HCT116 (cell line): Measurements from ENCODE around the gene DNM3. TPM values are rescaled to one million over a fixed set of nuclear protein-coding genes. Genes with fewer than 3 reads are reported as not detected.

Experiments used
- ATAC-seq: fragments of 200-7000 bp; cut with Tn5 transposase; 2 replicates; pipeline ENCODE4 v1.9.1; 2020; ENCODE audit warnings: mild to moderate bottlenecking, moderate library complexity
- BruUV-seq: library from RNA; stranded (reverse); fragments of 400-500 nt; replicated peaks from 2 replicates; lab custom pipeline; 2021; lab: Mats Ljungman, UMichigan
- CTCF ChIA-PET: fragments of 300-600 bp; sonication (Branson Sonifier 250); formaldehyde crosslinking; loops from one replicate; lab custom pipeline; 2021; ENCODE audit warnings: antibody characterized with exemption; lab: Charles Lee
- POLR2A ChIA-PET: fragments of 300-600, 350-600 bp; sonication (Branson Sonifier 250); formaldehyde crosslinking; loops from one replicate; lab custom pipeline; 2021; ENCODE audit warnings: antibody characterized with exemption; lab: Charles Lee
- RAD21 ChIA-PET, 2 experiments: fragments of 300-600 bp; sonication (Branson Sonifier 250); formaldehyde crosslinking; loops; one replicate each; lab custom pipeline; 2023; ENCODE audit warnings: low total read pairs in 2 of 2; ENCODE audit not compliant: uncharacterized antibody in 2 of 2, unreplicated experiment in 2 of 2, low non-redundant PET in 1 of 2; lab: Charles Lee
- DNase-seq: peaks from one replicate; pipeline ENCODE4 v3.0.0-alpha.2; 2010; ENCODE audit warnings: low read depth, low spot score
- H2AFZ ChIP-seq: fragments of 200-600 bp; shearing (Covaris generic), sonication (generic); 2 replicates; pipeline ENCODE4 v1.6.1; 2017; ENCODE audit warnings: low read depth, mixed run types, mixed read lengths, antibody characterized with exemption, low read length; ENCODE audit not compliant: poor library complexity, severe bottlenecking
- H3K27ac ChIP-seq: 2 replicates; pipeline ENCODE4 v1.5.1; 2012; ENCODE audit warnings: low read depth, low read length
- H3K27me3 ChIP-seq: fragments of 200-600 bp; sonication (generic); 2 replicates; pipeline ENCODE4 v1.6.1; 2016; ENCODE audit warnings: mixed run types, low read length, mixed read lengths; ENCODE audit not compliant: insufficient read depth
- H3K36me3 ChIP-seq, 2 experiments: fragments of 200-500 bp in 1 of 2; fragments of 200-600 bp in 1 of 2; sonication (Bioruptor generic) in 1 of 2; sonication (generic) in 1 of 2; 2 replicates each; pipeline versions ENCODE4 v1.5.1 to v1.6.1; 2014 to 2016; ENCODE audit warnings: low read length in 2 of 2, inconsistent platforms in 1 of 2, mixed read lengths in 1 of 2, mixed run types in 1 of 2; ENCODE audit not compliant: insufficient read depth in 2 of 2, control insufficient read depth in 1 of 2
- H3K4me1 ChIP-seq, 2 experiments: fragments of 200-600 bp in 1 of 2; sonication (generic) in 1 of 2; 2 replicates each; pipeline versions ENCODE4 v1.5.1 to v1.6.1; 2012 to 2017; ENCODE audit warnings: low read length in 2 of 2, inconsistent platforms in 1 of 2, mild to moderate bottlenecking in 1 of 2, mixed read lengths in 1 of 2, mixed run types in 1 of 2, moderate library complexity in 1 of 2; ENCODE audit not compliant: insufficient read depth in 2 of 2, control insufficient read depth in 1 of 2
- H3K4me2 ChIP-seq: fragments of 200-600 bp; sonication (generic); 2 replicates; pipeline ENCODE4 v1.6.1; 2017; ENCODE audit warnings: mixed run types, low read length, mixed read lengths
- H3K4me3 ChIP-seq, 2 experiments: fragments of 200-600 bp in 1 of 2; sonication (generic) in 1 of 2; replicated peaks in 1 of 2; 2 replicates each; pipeline ENCODE4 v1.5.1; 2011 to 2016; ENCODE audit warnings: low read length in 2 of 2, control low read depth in 1 of 2, low read depth in 1 of 2, mild to moderate bottlenecking in 1 of 2, mixed read lengths in 1 of 2, mixed run types in 1 of 2
- H3K79me2 ChIP-seq: fragments of 200-600 bp; sonication (generic); 2 replicates; pipeline ENCODE4 v1.6.1; 2017; ENCODE audit warnings: mild to moderate bottlenecking, mixed run types, low read length, moderate library complexity, mixed read lengths; ENCODE audit not compliant: insufficient read depth
- H3K9ac ChIP-seq: fragments of 200-600 bp; sonication (generic); 2 replicates; pipeline ENCODE4 v1.6.1; 2016; ENCODE audit warnings: low read length, mixed read lengths
- H3K9me2 ChIP-seq: fragments of 200-600 bp; sonication (generic), shearing (Covaris generic); 2 replicates; pipeline ENCODE4 v1.6.1; 2017; ENCODE audit warnings: mixed run types, mild to moderate bottlenecking, moderate library complexity; ENCODE audit not compliant: insufficient read depth
- H3K9me3 ChIP-seq, 2 experiments: fragments of 200-500 bp in 1 of 2; fragments of 200-600 bp in 1 of 2; sonication (Bioruptor generic) in 1 of 2; sonication (generic) in 1 of 2; 2 replicates each; pipeline ENCODE4 v1.6.1; 2014 to 2017; ENCODE audit warnings: low read length in 2 of 2, mixed read lengths in 2 of 2, inconsistent platforms in 1 of 2, low read depth in 1 of 2, mild to moderate bottlenecking in 1 of 2, mixed run types in 1 of 2, moderate library complexity in 1 of 2; ENCODE audit not compliant: control insufficient read depth in 1 of 2, insufficient read depth in 1 of 2
- H4K20me1 ChIP-seq: fragments of 200-600 bp; sonication (generic), shearing (Covaris generic); 2 replicates; pipeline ENCODE4 v1.6.1; 2017; ENCODE audit warnings: mixed run types, mild to moderate bottlenecking, moderate library complexity; ENCODE audit not compliant: insufficient read depth
- CEBPB ChIP-seq: IDR thresholded peaks from 2 replicates; pipeline ENCODE4 v1.6.1; 2012; ENCODE audit warnings: low read depth
- EZH2phosphoT487 ChIP-seq: fragments of 200-600 bp; IDR thresholded peaks from 2 replicates; pipeline ENCODE4 v1.6.1; 2018; ENCODE audit warnings: antibody characterized with exemption, borderline replicate concordance
- POLR2A ChIP-seq: IDR thresholded peaks from 2 replicates; pipeline ENCODE4 v1.7.0; 2011; ENCODE audit warnings: borderline replicate concordance; ENCODE audit not compliant: insufficient read depth, insufficient read length; ENCODE audit errors: extremely low read depth
- POLR2AphosphoS5 ChIP-seq: IDR thresholded peaks from 2 replicates; pipeline ENCODE4 v1.6.1; 2011; ENCODE audit warnings: mild to moderate bottlenecking, low read depth, low read length, moderate library complexity
- SRF ChIP-seq: IDR thresholded peaks from 2 replicates; pipeline ENCODE4 v1.6.1; 2012; ENCODE audit warnings: low read depth
- ZFX ChIP-seq: fragments of 450-650 bp; IDR thresholded peaks from 2 replicates; pipeline ENCODE4 v1.6.1; 2017
- ZNF274 ChIP-seq: fragments of 200-500 bp; sonication (Bioruptor generic); IDR thresholded peaks from 2 replicates; pipeline ENCODE4 v1.6.1; 2014; ENCODE audit warnings: mild to moderate bottlenecking, low read depth, low read length, inconsistent platforms
- intact Hi-C: fragments of 100-400 bp; cut with micrococcal nuclease; formaldehyde crosslinking; loops from 2 replicates; pipeline ENCODE4 v1.10.0; 2022
- total RNA-seq: library from RNA; stranded (reverse); gene quantifications from one replicate; pipeline ENCODE4 v1.2.1, GENCODE V29; 2021; ENCODE audit not compliant: unreplicated experiment
- TF ChIP-seq, protein P1 (sequence below): IDR thresholded peaks from 2 replicates; pipeline ENCODE4 v1.6.1; 2012; ENCODE audit warnings: low read depth
- TF ChIP-seq, protein P2 (sequence below): IDR thresholded peaks from 2 replicates; pipeline ENCODE4 v1.6.1; 2011; ENCODE audit warnings: mild to moderate bottlenecking, low read length, moderate library complexity; ENCODE audit not compliant: insufficient replicate concordance; ENCODE audit errors: extremely low read depth

Gene DNM3
- total RNA-seq, 1 experiment from 2014 or later: 3.1 TPM

- Histone ChIP-seq H3K4me1 (peaks cover 3 to 6% of the 10 kb centered on the region in 2 experiments; a peak in 3 of 4 replicates), H3K9ac (no peak overlapping the region), H3K27me3 (peaks cover 5% of the 10 kb centered on the region; the same call in 1 of the 2 replicates), H2AFZ (no peak overlapping the region), H3K9me2 (no peaks in the 10 kb centered on the region), H4K20me1 (no peaks in the 10 kb centered on the region), H3K79me2 (no peaks in the 10 kb centered on the region), H3K4me2 (no peak overlapping the region), H3K27ac (no peak overlapping the region)
- no peak for DNase-seq
- no TSS peak for BruUV-seq
- POLR2A ChIA-PET: no interaction called here
- intact Hi-C loops: loop anchor here (5.0 kb wide), 1 partner anchor 602 kb away; no protein-coding TSS in a partner anchor
- no peak for TF ChIP-seq CEBPB
- no peak for TF ChIP-seq SRF
- TF ChIP-seq POLR2A: no peak
- TF ChIP-seq ZNF274: no peak
- no peak for TF ChIP-seq POLR2AphosphoS5
- no peak for TF ChIP-seq ZFX
- TF ChIP-seq, protein P1, sequence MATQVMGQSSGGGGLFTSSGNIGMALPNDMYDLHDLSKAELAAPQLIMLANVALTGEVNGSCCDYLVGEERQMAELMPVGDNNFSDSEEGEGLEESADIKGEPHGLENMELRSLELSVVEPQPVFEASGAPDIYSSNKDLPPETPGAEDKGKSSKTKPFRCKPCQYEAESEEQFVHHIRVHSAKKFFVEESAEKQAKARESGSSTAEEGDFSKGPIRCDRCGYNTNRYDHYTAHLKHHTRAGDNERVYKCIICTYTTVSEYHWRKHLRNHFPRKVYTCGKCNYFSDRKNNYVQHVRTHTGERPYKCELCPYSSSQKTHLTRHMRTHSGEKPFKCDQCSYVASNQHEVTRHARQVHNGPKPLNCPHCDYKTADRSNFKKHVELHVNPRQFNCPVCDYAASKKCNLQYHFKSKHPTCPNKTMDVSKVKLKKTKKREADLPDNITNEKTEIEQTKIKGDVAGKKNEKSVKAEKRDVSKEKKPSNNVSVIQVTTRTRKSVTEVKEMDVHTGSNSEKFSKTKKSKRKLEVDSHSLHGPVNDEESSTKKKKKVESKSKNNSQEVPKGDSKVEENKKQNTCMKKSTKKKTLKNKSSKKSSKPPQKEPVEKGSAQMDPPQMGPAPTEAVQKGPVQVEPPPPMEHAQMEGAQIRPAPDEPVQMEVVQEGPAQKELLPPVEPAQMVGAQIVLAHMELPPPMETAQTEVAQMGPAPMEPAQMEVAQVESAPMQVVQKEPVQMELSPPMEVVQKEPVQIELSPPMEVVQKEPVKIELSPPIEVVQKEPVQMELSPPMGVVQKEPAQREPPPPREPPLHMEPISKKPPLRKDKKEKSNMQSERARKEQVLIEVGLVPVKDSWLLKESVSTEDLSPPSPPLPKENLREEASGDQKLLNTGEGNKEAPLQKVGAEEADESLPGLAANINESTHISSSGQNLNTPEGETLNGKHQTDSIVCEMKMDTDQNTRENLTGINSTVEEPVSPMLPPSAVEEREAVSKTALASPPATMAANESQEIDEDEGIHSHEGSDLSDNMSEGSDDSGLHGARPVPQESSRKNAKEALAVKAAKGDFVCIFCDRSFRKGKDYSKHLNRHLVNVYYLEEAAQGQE: no peak
- no peak for TF ChIP-seq EZH2phosphoT487
- TF ChIP-seq, protein P2, sequence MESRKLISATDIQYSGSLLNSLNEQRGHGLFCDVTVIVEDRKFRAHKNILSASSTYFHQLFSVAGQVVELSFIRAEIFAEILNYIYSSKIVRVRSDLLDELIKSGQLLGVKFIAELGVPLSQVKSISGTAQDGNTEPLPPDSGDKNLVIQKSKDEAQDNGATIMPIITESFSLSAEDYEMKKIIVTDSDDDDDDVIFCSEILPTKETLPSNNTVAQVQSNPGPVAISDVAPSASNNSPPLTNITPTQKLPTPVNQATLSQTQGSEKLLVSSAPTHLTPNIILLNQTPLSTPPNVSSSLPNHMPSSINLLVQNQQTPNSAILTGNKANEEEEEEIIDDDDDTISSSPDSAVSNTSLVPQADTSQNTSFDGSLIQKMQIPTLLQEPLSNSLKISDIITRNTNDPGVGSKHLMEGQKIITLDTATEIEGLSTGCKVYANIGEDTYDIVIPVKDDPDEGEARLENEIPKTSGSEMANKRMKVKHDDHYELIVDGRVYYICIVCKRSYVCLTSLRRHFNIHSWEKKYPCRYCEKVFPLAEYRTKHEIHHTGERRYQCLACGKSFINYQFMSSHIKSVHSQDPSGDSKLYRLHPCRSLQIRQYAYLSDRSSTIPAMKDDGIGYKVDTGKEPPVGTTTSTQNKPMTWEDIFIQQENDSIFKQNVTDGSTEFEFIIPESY: no peak
- TF ChIP-seq, all 23 proteins: peak for 0
- Histone ChIP-seq H3K9me3 (no peaks in the 10 kb centered on the region), H3K36me3 (no peaks in the 10 kb centered on the region), H3K4me3 (no peak overlapping the region)
- RAD21 ChIA-PET: no interaction called here
- ATAC-seq: no peak
- CTCF ChIA-PET: no interaction called here
Measured at GRCh38 chr1:172404121-172404520, 562.8 kb downstream of the DNM3 start.
